HG02885 (cell line): ENCODE measurements around the gene SHC2.
"Not testable (repeated sequence)": the region's sequence is repeated elsewhere in the genome, so short reads cannot be mapped to it uniquely, and the experiment has no call there.

Experiments
- ATAC-seq: cut with Tn5 transposase; IDR thresholded peaks from one replicate; pipeline ENCODE4 v1.9.1; 2021; ENCODE audit warnings: mild to moderate bottlenecking; ENCODE audit not compliant: unreplicated experiment, poor library complexity

SHC2 gene

GRCh38 chr19:452829-453228 is 8.0 kb downstream of the SHC2 start:
- no peak for ATAC-seq

- ATAC-seq: not testable (repeated sequence)
Measured at GRCh38 chr19:450912-451481, 9.8 kb downstream of the SHC2 start.

- ATAC-seq: no peak
Measured at GRCh38 chr19:449916-450315, 10.9 kb downstream of the SHC2 start.

- no peak for ATAC-seq
Measured at GRCh38 chr19:447816-448560, 12.8 kb downstream of the SHC2 start.

GRCh38 chr19:447064-447426 is 13.8 kb downstream of the SHC2 start:
- no peak for ATAC-seq

- ATAC-seq: no peak
Measured at GRCh38 chr19:444677-445210, 16.1 kb downstream of the SHC2 start.

GRCh38 chr19:443005-443404 is 17.8 kb downstream of the SHC2 start:
- ATAC-seq: no peak

GRCh38 chr19:442085-442484 is 18.7 kb downstream of the SHC2 start:
- no peak for ATAC-seq

- ATAC-seq: no peak
Measured at GRCh38 chr19:441213-441836, 19.5 kb downstream of the SHC2 start.

- ATAC-seq: no peak
Measured at GRCh38 chr19:440391-441212, 20.2 kb downstream of the SHC2 start.

GRCh38 chr19:439167-439900 is 21.5 kb downstream of the SHC2 start:
- no peak for ATAC-seq

- ATAC-seq: no peak
Measured at GRCh38 chr19:438416-438958, 22.3 kb downstream of the SHC2 start.

GRCh38 chr19:437041-437440 is 23.8 kb downstream of the SHC2 start:
- ATAC-seq: no peak

GRCh38 chr19:436413-436950 is 24.4 kb downstream of the SHC2 start:
- no peak for ATAC-seq

GRCh38 chr19:435707-436412 is 25.0 kb downstream of the SHC2 start:
- no peak for ATAC-seq

- no peak for ATAC-seq
Measured at GRCh38 chr19:435056-435706, 25.7 kb downstream of the SHC2 start.

GRCh38 chr19:434152-434960 is 26.5 kb downstream of the SHC2 start:
- ATAC-seq: no peak

GRCh38 chr19:430701-431100 is 30.1 kb downstream of the SHC2 start:
- ATAC-seq: no peak
